Stomach (tissue), 4 donors: Measurements from ENCODE around the gene RAVER2.
"Not testable (repeated sequence)": the region's sequence is repeated elsewhere in the genome, so short reads cannot be mapped to it uniquely, and the experiment has no call there.

Source experiments
- EP300 ChIP-seq: sonication (generic); formaldehyde crosslinking; IDR thresholded peaks from one replicate; pipeline ENCODE4 v1.6.1; 2017; ENCODE audit warnings: antibody characterized with exemption
- POLR2A ChIP-seq, 4 donors: fragments of 450-650 bp; IDR thresholded peaks; one replicate each; pipeline ENCODE4 v1.6.1; 2016; ENCODE audit warnings: antibody characterized with exemption in 4 of 4, control low read depth in 2 of 4, mild to moderate bottlenecking in 1 of 4, moderate library complexity in 1 of 4
- TF ChIP-seq, protein P1 (sequence below), 7 experiments: fragments of 450-650 bp in 4 of 7; fragments of 200-600 bp in 3 of 7; sonication (generic) in 3 of 7; IDR thresholded peaks; one replicate each; pipeline ENCODE4 v1.5.1; 2016 to 2019; ENCODE audit warnings: antibody characterized with exemption in 7 of 7, control low read depth in 2 of 7, mild to moderate bottlenecking in 1 of 7

DNA sequence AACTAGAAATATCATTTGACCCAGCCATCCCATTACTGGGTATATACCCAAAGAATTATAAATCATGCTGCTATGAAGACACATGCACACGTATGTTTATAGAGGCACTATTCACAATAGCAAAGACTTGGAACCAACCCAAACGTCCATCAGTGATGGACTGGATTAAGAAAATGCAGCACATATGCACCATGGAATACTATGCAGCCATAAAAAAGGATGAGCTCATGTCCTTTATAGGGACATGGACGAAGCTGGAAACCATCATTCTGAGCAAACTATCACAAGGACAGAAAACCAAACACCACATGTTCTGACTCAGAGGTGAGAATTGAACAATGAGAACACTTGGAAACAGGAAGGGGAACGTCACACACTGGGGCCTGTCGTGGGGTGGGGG lies 72.5 kb downstream of the RAVER2 start:
- TF ChIP-seq POLR2A (IDR thresholded peaks at IDR 0.05); EP300: not testable (repeated sequence)
- TF ChIP-seq, protein P1, sequence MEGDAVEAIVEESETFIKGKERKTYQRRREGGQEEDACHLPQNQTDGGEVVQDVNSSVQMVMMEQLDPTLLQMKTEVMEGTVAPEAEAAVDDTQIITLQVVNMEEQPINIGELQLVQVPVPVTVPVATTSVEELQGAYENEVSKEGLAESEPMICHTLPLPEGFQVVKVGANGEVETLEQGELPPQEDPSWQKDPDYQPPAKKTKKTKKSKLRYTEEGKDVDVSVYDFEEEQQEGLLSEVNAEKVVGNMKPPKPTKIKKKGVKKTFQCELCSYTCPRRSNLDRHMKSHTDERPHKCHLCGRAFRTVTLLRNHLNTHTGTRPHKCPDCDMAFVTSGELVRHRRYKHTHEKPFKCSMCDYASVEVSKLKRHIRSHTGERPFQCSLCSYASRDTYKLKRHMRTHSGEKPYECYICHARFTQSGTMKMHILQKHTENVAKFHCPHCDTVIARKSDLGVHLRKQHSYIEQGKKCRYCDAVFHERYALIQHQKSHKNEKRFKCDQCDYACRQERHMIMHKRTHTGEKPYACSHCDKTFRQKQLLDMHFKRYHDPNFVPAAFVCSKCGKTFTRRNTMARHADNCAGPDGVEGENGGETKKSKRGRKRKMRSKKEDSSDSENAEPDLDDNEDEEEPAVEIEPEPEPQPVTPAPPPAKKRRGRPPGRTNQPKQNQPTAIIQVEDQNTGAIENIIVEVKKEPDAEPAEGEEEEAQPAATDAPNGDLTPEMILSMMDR (IDR thresholded peaks at IDR 0.05) = not testable (repeated sequence)
